ENCODE results near the gene ZNF433.

GRCh38 chr19:11986754-11987153 is 48.7 kb downstream of the ZNF433 start:
- TF ChIP-seq CTCF (IDR thresholded peaks at IDR 0.05; ENCODE audit: low read length): no peak
- TF ChIP-seq EZH2 (IDR thresholded peaks at IDR 0.05; ENCODE audit: borderline replicate concordance, low read length): no peak

Data from OCI-LY1 (cell line).